Sigmoid colon (tissue), 7 donors: ENCODE measurements around the gene TRAPPC12. TPM values are rescaled to one million over a fixed set of nuclear protein-coding genes. Genes with fewer than 3 reads are reported as not detected.

Experiments used
- DNase-seq: peaks from one replicate; pipeline ENCODE4 v3.0.0-alpha.2; 2019
- H3K27ac ChIP-seq, 4 donors: fragments of 200-600 bp; sonication (generic); one replicate each; pipeline ENCODE4 v1.5.1; 2016 to 2019; ENCODE audit warnings: mild to moderate bottlenecking in 1 of 4
- H3K27me3 ChIP-seq, 3 donors: fragments of 200-600 bp; sonication (generic); one replicate each; pipeline ENCODE4 v1.5.1; 2019; ENCODE audit warnings: mild to moderate bottlenecking in 1 of 3
- H3K36me3 ChIP-seq, 4 donors: fragments of 200-600 bp; sonication (generic); one replicate each; pipeline ENCODE4 v1.5.1; 2016 to 2019
- H3K4me1 ChIP-seq, 4 donors: fragments of 200-600 bp; sonication (generic); one replicate each; pipeline ENCODE4 v1.5.1; 2017 to 2019
- H3K4me3 ChIP-seq, 4 donors: fragments of 200-600 bp; sonication (generic); one replicate each; pipeline ENCODE4 v1.5.1; 2017 to 2019; ENCODE audit warnings: mild to moderate bottlenecking in 2 of 4, moderate library complexity in 1 of 4
- H3K9me3 ChIP-seq, 4 donors: fragments of 200-600 bp in 3 of 4; sonication (generic) in 3 of 4; one replicate each; pipeline versions ENCODE4 v1.5.1 to v1.6.1; 2013 to 2019
- CTCF ChIP-seq, 4 experiments: fragments of 450-650 bp in 3 of 4; fragments of 200-600 bp in 1 of 4; IDR thresholded peaks; one replicate each; pipeline ENCODE4 v1.5.1; 2016 to 2019; ENCODE audit warnings: antibody characterized with exemption in 4 of 4, mild to moderate bottlenecking in 3 of 4, moderate library complexity in 2 of 4
- EP300 ChIP-seq, 4 donors: sonication (generic); formaldehyde crosslinking; IDR thresholded peaks; one replicate each; pipeline ENCODE4 v1.6.1; 2017; ENCODE audit warnings: antibody characterized with exemption in 4 of 4
- POLR2A ChIP-seq, 2 donors: fragments of 450-650 bp; IDR thresholded peaks; one replicate each; pipeline ENCODE4 v1.6.1; 2016; ENCODE audit warnings: antibody characterized with exemption in 2 of 2, mild to moderate bottlenecking in 2 of 2, moderate library complexity in 2 of 2
- POLR2AphosphoS5 ChIP-seq, 4 donors: sonication (generic); formaldehyde crosslinking; IDR thresholded peaks; one replicate each; pipeline ENCODE4 v1.6.1; 2017; ENCODE audit warnings: antibody characterized with exemption in 4 of 4
- WGBS, 2 donors: extraction: QIAGEN DNeasy Blood & Tissue Kit; methylation state at CpG; one replicate each; pipeline ENCODE4 v1.1.7; 2013; 5-methylcytosine and 5-hydroxymethylcytosine counted together
- intact Hi-C: fragments of 100-400 bp; cut with DNase I; formaldehyde crosslinking; loops from one replicate; pipeline ENCODE4 v1.15.1; 2023
- polyA plus RNA-seq, 3 donors: library from polyadenylated mRNA; stranded (reverse); fragments of 200-250 nt; gene quantifications; one replicate each; pipeline ENCODE4 v1.2.3, GENCODE V29; 2013
- total RNA-seq, 4 donors: library from RNA; depleted of rRNA; stranded (reverse); fragments of >200 nt; gene quantifications; one replicate each; pipeline ENCODE4 v1.1.0, GENCODE V29; 2016
- donor health status: healthy with polysubstance abuse.
- donor health status: Bipolar disorder and iron deficiency.
- donor health status: healthy.

TRAPPC12 gene
- total and polyA plus RNA-seq, 7 donors = 22.7 to 79.5 (median 50.5) TPM

- no peak for TF ChIP-seq EP300 (IDR thresholded peaks at IDR 0.05)
- TF ChIP-seq CTCF (IDR thresholded peaks at IDR 0.05) = no peak
- TF ChIP-seq POLR2A (IDR thresholded peaks at IDR 0.05) = no peak
- no peak for TF ChIP-seq POLR2AphosphoS5 (IDR thresholded peaks at IDR 0.05)
- 81 to 91% methylated on average over 14 of the region's 14 CpGs for WGBS, 2 donors
- DNase-seq = no peak
Measured at GRCh38 chr2:3476321-3476984, 97.0 kb downstream of the TRAPPC12 start.

GRCh38 chr2:3476985-3477327, 97.5 kb downstream of the TRAPPC12 start:
- DNase-seq = no peak
- Histone ChIP-seq H3K9me3 (no peaks in the 10 kb centered on the region), H3K27ac (peak overlapping the region in 2 of 4 donors; percentile 20 to 46), H3K27me3 (no peaks in the 10 kb centered on the region), H3K4me1 (peaks cover 0 to 1% (median under 1%) of the 10 kb centered on the region in 4 donors), H3K4me3 (no peak overlapping the region), H3K36me3 (peaks cover 5 to 67% (median 26%) of the 10 kb centered on the region in 4 donors)
- intact Hi-C loops = no loop called here
- TF ChIP-seq CTCF (IDR thresholded peaks at IDR 0.05) = no peak
- no peak for TF ChIP-seq POLR2AphosphoS5 (IDR thresholded peaks at IDR 0.05)
- no peak for TF ChIP-seq EP300 (IDR thresholded peaks at IDR 0.05)
- no peak for TF ChIP-seq POLR2A (IDR thresholded peaks at IDR 0.05)
- WGBS, 2 donors = 60 to 93% methylated on average over 5 of the region's 5 CpGs

More at GRCh38 chr2:3476321-3476984, 97.0 kb downstream of the TRAPPC12 start:
- no peaks in the 10 kb centered on the region for H3K27me3 ChIP-seq
- no peak overlapping the region for H3K4me3 ChIP-seq
- intact Hi-C loops = no loop called here
- no peaks in the 10 kb centered on the region for H3K9me3 ChIP-seq
- H3K4me1 ChIP-seq = peaks cover 0 to 6% (median 4%) of the 10 kb centered on the region in 4 donors
- H3K27ac ChIP-seq = peak overlapping the region; percentile 8 to 46 (median 18)
- H3K36me3 ChIP-seq = peaks cover 5 to 67% (median 26%) of the 10 kb centered on the region in 4 donors

- Histone ChIP-seq H3K36me3 (peaks cover 5 to 60% (median 22%) of the 10 kb centered on the region in 4 donors), H3K4me3 (no peak overlapping the region), H3K4me1 (no peaks in the 10 kb centered on the region), H3K27ac (no peak overlapping the region), H3K27me3 (no peaks in the 10 kb centered on the region), H3K9me3 (no peaks in the 10 kb centered on the region)
- DNase-seq = no peak
- WGBS, 2 donors = 93 to 95% methylated on average over 19 of the region's 19 CpGs
- intact Hi-C loops = no loop called here
- TF ChIP-seq EP300 (IDR thresholded peaks at IDR 0.05) (no peak), POLR2AphosphoS5 (IDR thresholded peaks at IDR 0.05) (no peak), CTCF (IDR thresholded peaks at IDR 0.05) (no peak), POLR2A (IDR thresholded peaks at IDR 0.05) (no peak)
Measured at GRCh38 chr2:3478846-3479385, 99.4 kb downstream of the TRAPPC12 start.

- intact Hi-C loops = no loop called here
- no peaks in the 10 kb centered on the region for H3K4me1 ChIP-seq
- H3K27ac ChIP-seq = no peak overlapping the region
- DNase-seq = no peak
- no peaks in the 10 kb centered on the region for H3K27me3 ChIP-seq
- no peak for TF ChIP-seq CTCF (IDR thresholded peaks at IDR 0.05)
- TF ChIP-seq EP300 (IDR thresholded peaks at IDR 0.05) = no peak
- no peak for TF ChIP-seq POLR2AphosphoS5 (IDR thresholded peaks at IDR 0.05)
- no peak for TF ChIP-seq POLR2A (IDR thresholded peaks at IDR 0.05)
- H3K9me3 ChIP-seq = no peaks in the 10 kb centered on the region
- 82 to 84% methylated on average over 31 of the region's 31 CpGs for WGBS, 2 donors
- H3K36me3 ChIP-seq = peaks cover 5 to 55% (median 22%) of the 10 kb centered on the region in 4 donors
- no peak overlapping the region for H3K4me3 ChIP-seq
Measured at GRCh38 chr2:3479430-3480320, 100.2 kb downstream of the TRAPPC12 start.
